HG03025 (cell line): ENCODE results near the gene CNN3.

Experiments used
- ATAC-seq: cut with Tn5 transposase; IDR thresholded peaks from one replicate; pipeline ENCODE4 v1.9.1; 2021; ENCODE audit warnings: mild to moderate bottlenecking, moderate library complexity; ENCODE audit not compliant: unreplicated experiment, low FRiP score

CNN3 gene

GRCh38 chr1:94862718-94863117 is 64.2 kb downstream of the CNN3 start:
- ATAC-seq = no peak

- no peak for ATAC-seq
These were observed 67.7 kb downstream of the CNN3 start for GRCh38 chr1:94859174-94859573.

GRCh38 chr1:94858276-94858675 is 68.6 kb downstream of the CNN3 start:
- no peak for ATAC-seq

GRCh38 chr1:94856868-94857267 is 70.0 kb downstream of the CNN3 start:
- ATAC-seq = no peak

GRCh38 chr1:94856004-94856403 is 70.9 kb downstream of the CNN3 start:
- no peak for ATAC-seq

GRCh38 chr1:94855307-94855700 is 71.6 kb downstream of the CNN3 start:
- ATAC-seq = no peak

GRCh38 chr1:94854458-94855306 is 72.2 kb downstream of the CNN3 start:
- ATAC-seq = peak; percentile 97

- ATAC-seq = no peak
These were observed 74.1 kb downstream of the CNN3 start for GRCh38 chr1:94852788-94853187.

- no peak for ATAC-seq
These were observed 75.3 kb downstream of the CNN3 start for GRCh38 chr1:94851571-94851970.
